ENCODE data around the gene THBD. TPM values are rescaled to one million over a fixed set of nuclear protein-coding genes. Genes with fewer than 3 reads are reported as not detected.
A peak's percentile ranks its signal among the peaks of the same experiment; 100 is the strongest.

THBD gene
- total RNA-seq, 1 experiment from 2014 or later: not detected

GRCh38 chr20:23023621-23024177 is 25.8 kb downstream of the THBD start:
- Histone ChIP-seq H3K27ac (ENCODE audit: low read length) (no peak overlapping the region), H3K4me2 (ENCODE audit: low read depth, low read length, poor library complexity, severe bottlenecking) (no peak overlapping the region), H2AFZ (ENCODE audit: low read length) (no peak overlapping the region), H3K36me3 (ENCODE audit: insufficient read depth, low read length) (no peaks in the 10 kb centered on the region), H3K9me2 (replicated peaks; ENCODE audit: insufficient read depth, low read length) (no peaks in the 10 kb centered on the region), H3K4me1 (ENCODE audit: low read length) (no peaks in the 10 kb centered on the region), H3K9ac (ENCODE audit: low read length) (no peak overlapping the region), H4K20me1 (ENCODE audit: insufficient read depth, low read depth, low read length) (no peaks in the 10 kb centered on the region), H3K79me2 (ENCODE audit: low read length) (no peaks in the 10 kb centered on the region), H3K27me3 (ENCODE audit: low read length) (no peaks in the 10 kb centered on the region), H3K9me3 (ENCODE audit: low read length) (no peaks in the 10 kb centered on the region), H3K4me3 (ENCODE audit: low read length) (no peak overlapping the region)
- peak; percentile 55 for DNase-seq

- no peaks in the 10 kb centered on the region for H3K9me3 ChIP-seq (ENCODE audit: low read length)
- H3K27me3 ChIP-seq (ENCODE audit: low read length): no peaks in the 10 kb centered on the region
- H3K27ac ChIP-seq (ENCODE audit: low read length): no peak overlapping the region
- DNase-seq: no peak
- no peaks in the 10 kb centered on the region for H3K4me1 ChIP-seq (ENCODE audit: low read length)
- H3K9ac ChIP-seq (ENCODE audit: low read length): no peak overlapping the region
- H3K36me3 ChIP-seq (ENCODE audit: insufficient read depth, low read length): no peaks in the 10 kb centered on the region
- H4K20me1 ChIP-seq (ENCODE audit: insufficient read depth, low read depth, low read length): no peaks in the 10 kb centered on the region
- H3K4me2 ChIP-seq (ENCODE audit: low read depth, low read length, poor library complexity, severe bottlenecking): no peak overlapping the region
- H3K4me3 ChIP-seq (ENCODE audit: low read length): no peak overlapping the region
- no peak overlapping the region for H2AFZ ChIP-seq (ENCODE audit: low read length)
- H3K79me2 ChIP-seq (ENCODE audit: low read length): no peaks in the 10 kb centered on the region
- no peaks in the 10 kb centered on the region for H3K9me2 ChIP-seq (replicated peaks; ENCODE audit: insufficient read depth, low read length)
These were observed 26.6 kb downstream of the THBD start for GRCh38 chr20:23022849-23023248.

- no peaks in the 10 kb centered on the region for H4K20me1 ChIP-seq (ENCODE audit: insufficient read depth, low read depth, low read length)
- H3K4me1 ChIP-seq (ENCODE audit: low read length): no peaks in the 10 kb centered on the region
- H3K4me2 ChIP-seq (ENCODE audit: low read depth, low read length, poor library complexity, severe bottlenecking): no peak overlapping the region
- H3K36me3 ChIP-seq (ENCODE audit: insufficient read depth, low read length): no peaks in the 10 kb centered on the region
- H3K9ac ChIP-seq (ENCODE audit: low read length): no peak overlapping the region
- no peaks in the 10 kb centered on the region for H3K9me3 ChIP-seq (ENCODE audit: low read length)
- H3K27me3 ChIP-seq (ENCODE audit: low read length): no peaks in the 10 kb centered on the region
- no peak overlapping the region for H3K4me3 ChIP-seq (ENCODE audit: low read length)
- H3K79me2 ChIP-seq (ENCODE audit: low read length): no peaks in the 10 kb centered on the region
- H2AFZ ChIP-seq (ENCODE audit: low read length): no peak overlapping the region
- DNase-seq: no peak
- H3K9me2 ChIP-seq (replicated peaks; ENCODE audit: insufficient read depth, low read length): no peaks in the 10 kb centered on the region
- H3K27ac ChIP-seq (ENCODE audit: low read length): no peak overlapping the region
These were observed 27.5 kb downstream of the THBD start for GRCh38 chr20:23021951-23022350.

GRCh38 chr20:23021541-23021940 is 27.9 kb downstream of the THBD start:
- Histone ChIP-seq H3K27me3 (ENCODE audit: low read length) (no peaks in the 10 kb centered on the region), H3K4me3 (ENCODE audit: low read length) (no peak overlapping the region), H4K20me1 (ENCODE audit: insufficient read depth, low read depth, low read length) (no peaks in the 10 kb centered on the region), H3K9me3 (ENCODE audit: low read length) (no peaks in the 10 kb centered on the region), H3K36me3 (ENCODE audit: insufficient read depth, low read length) (no peaks in the 10 kb centered on the region), H3K9me2 (replicated peaks; ENCODE audit: insufficient read depth, low read length) (no peaks in the 10 kb centered on the region), H3K9ac (ENCODE audit: low read length) (no peak overlapping the region), H3K4me1 (ENCODE audit: low read length) (no peaks in the 10 kb centered on the region), H3K79me2 (ENCODE audit: low read length) (no peaks in the 10 kb centered on the region), H2AFZ (ENCODE audit: low read length) (no peak overlapping the region), H3K4me2 (ENCODE audit: low read depth, low read length, poor library complexity, severe bottlenecking) (no peak overlapping the region), H3K27ac (ENCODE audit: low read length) (no peak overlapping the region)
- no peak for DNase-seq

GRCh38 chr20:23020230-23021018 is 29.0 kb downstream of the THBD start:
- Histone ChIP-seq H3K27me3 (ENCODE audit: low read length) (no peaks in the 10 kb centered on the region), H3K4me1 (ENCODE audit: low read length) (no peaks in the 10 kb centered on the region), H3K9me2 (replicated peaks; ENCODE audit: insufficient read depth, low read length) (no peaks in the 10 kb centered on the region), H3K27ac (ENCODE audit: low read length) (no peak overlapping the region), H2AFZ (ENCODE audit: low read length) (no peak overlapping the region), H3K36me3 (ENCODE audit: insufficient read depth, low read length) (no peaks in the 10 kb centered on the region), H3K4me2 (ENCODE audit: low read depth, low read length, poor library complexity, severe bottlenecking) (no peak overlapping the region), H4K20me1 (ENCODE audit: insufficient read depth, low read depth, low read length) (no peaks in the 10 kb centered on the region), H3K79me2 (ENCODE audit: low read length) (no peaks in the 10 kb centered on the region), H3K9me3 (ENCODE audit: low read length) (no peaks in the 10 kb centered on the region), H3K9ac (ENCODE audit: low read length) (no peak overlapping the region), H3K4me3 (ENCODE audit: low read length) (no peak overlapping the region)
- no peak for DNase-seq

GRCh38 chr20:23019403-23019802 is 30.1 kb downstream of the THBD start:
- no peaks in the 10 kb centered on the region for H3K4me1 ChIP-seq (ENCODE audit: low read length)
- no peaks in the 10 kb centered on the region for H3K9me3 ChIP-seq (ENCODE audit: low read length)
- H3K36me3 ChIP-seq (ENCODE audit: insufficient read depth, low read length): no peaks in the 10 kb centered on the region
- no peak overlapping the region for H2AFZ ChIP-seq (ENCODE audit: low read length)
- DNase-seq: no peak
- no peak overlapping the region for H3K4me2 ChIP-seq (ENCODE audit: low read depth, low read length, poor library complexity, severe bottlenecking)
- no peak overlapping the region for H3K27ac ChIP-seq (ENCODE audit: low read length)
- H3K79me2 ChIP-seq (ENCODE audit: low read length): no peaks in the 10 kb centered on the region
- H3K9me2 ChIP-seq (replicated peaks; ENCODE audit: insufficient read depth, low read length): no peaks in the 10 kb centered on the region
- no peaks in the 10 kb centered on the region for H4K20me1 ChIP-seq (ENCODE audit: insufficient read depth, low read depth, low read length)
- H3K27me3 ChIP-seq (ENCODE audit: low read length): no peaks in the 10 kb centered on the region
- H3K9ac ChIP-seq (ENCODE audit: low read length): no peak overlapping the region
- H3K4me3 ChIP-seq (ENCODE audit: low read length): no peak overlapping the region

- Histone ChIP-seq H3K9me3 (ENCODE audit: low read length) (no peaks in the 10 kb centered on the region), H2AFZ (ENCODE audit: low read length) (no peak overlapping the region), H3K4me1 (ENCODE audit: low read length) (no peaks in the 10 kb centered on the region), H3K9ac (ENCODE audit: low read length) (no peak overlapping the region), H3K4me3 (ENCODE audit: low read length) (no peak overlapping the region), H3K27me3 (ENCODE audit: low read length) (no peaks in the 10 kb centered on the region), H4K20me1 (ENCODE audit: insufficient read depth, low read depth, low read length) (no peaks in the 10 kb centered on the region), H3K79me2 (ENCODE audit: low read length) (no peaks in the 10 kb centered on the region), H3K4me2 (ENCODE audit: low read depth, low read length, poor library complexity, severe bottlenecking) (no peak overlapping the region), H3K36me3 (ENCODE audit: insufficient read depth, low read length) (no peaks in the 10 kb centered on the region), H3K27ac (ENCODE audit: low read length) (no peak overlapping the region), H3K9me2 (replicated peaks; ENCODE audit: insufficient read depth, low read length) (no peaks in the 10 kb centered on the region)
- no peak for DNase-seq
These were observed 30.5 kb downstream of the THBD start for GRCh38 chr20:23018941-23019340.

GRCh38 chr20:23018432-23018831 is 31.0 kb downstream of the THBD start:
- no peak for DNase-seq
- no peaks in the 10 kb centered on the region for H4K20me1 ChIP-seq (ENCODE audit: insufficient read depth, low read depth, low read length)
- H3K4me3 ChIP-seq (ENCODE audit: low read length): no peak overlapping the region
- H3K27ac ChIP-seq (ENCODE audit: low read length): no peak overlapping the region
- no peak overlapping the region for H2AFZ ChIP-seq (ENCODE audit: low read length)
- no peaks in the 10 kb centered on the region for H3K79me2 ChIP-seq (ENCODE audit: low read length)
- H3K9me3 ChIP-seq (ENCODE audit: low read length): no peaks in the 10 kb centered on the region
- no peak overlapping the region for H3K4me2 ChIP-seq (ENCODE audit: low read depth, low read length, poor library complexity, severe bottlenecking)
- no peaks in the 10 kb centered on the region for H3K27me3 ChIP-seq (ENCODE audit: low read length)
- no peaks in the 10 kb centered on the region for H3K36me3 ChIP-seq (ENCODE audit: insufficient read depth, low read length)
- no peaks in the 10 kb centered on the region for H3K9me2 ChIP-seq (replicated peaks; ENCODE audit: insufficient read depth, low read length)
- peaks cover 3% of the 10 kb centered on the region for H3K4me1 ChIP-seq (ENCODE audit: low read length)
- H3K9ac ChIP-seq (ENCODE audit: low read length): no peak overlapping the region

All from Karpas-422 (cell line).